Activated B cell treated with CpG ODN at 0.5 μM for 24 hours (primary cell): ENCODE measurements around the gene NBPF1. TPM values are rescaled to one million over a fixed set of nuclear protein-coding genes. Genes with fewer than 3 reads are reported as not detected.
"Not testable (repeated sequence)": the region's sequence is repeated elsewhere in the genome, so short reads cannot be mapped to it uniquely, and the experiment has no call there.

Experiments
- ATAC-seq: fragments of 200-7000 bp; cut with Tn5 transposase; one replicate; pipeline ENCODE4 v1.10.0; 2021; ENCODE audit warnings: low read depth, mild to moderate bottlenecking, moderate library complexity
- CTCF ChIA-PET: fragments of 350-600 bp; sonication (Branson Sonifier 250); formaldehyde crosslinking; loops from one replicate; lab custom pipeline; 2021; ENCODE audit warnings: antibody characterized with exemption; lab: Charles Lee
- POLR2A ChIA-PET: fragments of 350-600 bp; sonication (Branson Sonifier 250); formaldehyde crosslinking; loops from one replicate; lab custom pipeline; 2021; ENCODE audit warnings: antibody characterized with exemption; lab: Charles Lee
- DNase-seq: peaks from one replicate; pipeline ENCODE4 v3.0.0; 2022
- H3K27ac Mint-ChIP-seq: one replicate; pipeline ENCODE4 v1.8.0; 2020; ENCODE audit warnings: mixed read lengths
- H3K27me3 Mint-ChIP-seq: one replicate; pipeline ENCODE4 v1.8.0; 2021; ENCODE audit warnings: mixed read lengths
- H3K36me3 Mint-ChIP-seq: one replicate; pipeline ENCODE4 v1.8.0; 2021; ENCODE audit warnings: low read depth, mixed read lengths
- H3K4me1 Mint-ChIP-seq: one replicate; pipeline ENCODE4 v1.8.0; 2021; ENCODE audit warnings: mixed read lengths
- H3K4me3 Mint-ChIP-seq: one replicate; pipeline ENCODE4 v1.8.0; 2020; ENCODE audit warnings: mild to moderate bottlenecking, mixed read lengths
- H3K9me3 Mint-ChIP-seq: one replicate; pipeline ENCODE4 v1.8.0; 2020; ENCODE audit warnings: mixed read lengths
- CTCF ChIP-seq: fragments of 200-600 bp; IDR thresholded peaks from one replicate; pipeline ENCODE4 v1.8.0; 2022; ENCODE audit warnings: antibody characterized with exemption, mild to moderate bottlenecking
- intact Hi-C: fragments of 100-400 bp; cut with micrococcal nuclease; formaldehyde crosslinking; loops from one replicate; pipeline ENCODE4 v1.15.1; 2024
- total RNA-seq: library from RNA; stranded (reverse); gene quantifications from 2 replicates; pipeline ENCODE4 v1.2.3, GENCODE V29; 2022

Gene NBPF1
- total RNA-seq, 1 donor from 2014 or later = 20.2 TPM

GRCh38 chr1:16605213-16605525 is 8.2 kb downstream of the NBPF1 start:
- POLR2A ChIA-PET = no interaction called here
- no peaks in the 10 kb centered on the region for H3K27me3 Mint-ChIP-seq
- ATAC-seq = no peak
- H3K27ac Mint-ChIP-seq = no peak overlapping the region
- intact Hi-C loops = no loop called here
- CTCF ChIA-PET = interaction anchor here (0.8 kb wide), 1 partner anchor 16 kb away, joined by 3 read pairs; no protein-coding TSS in a partner anchor
- no peak overlapping the region for H3K4me3 Mint-ChIP-seq
- no peaks in the 10 kb centered on the region for H3K9me3 Mint-ChIP-seq
- no peaks in the 10 kb centered on the region for H3K4me1 Mint-ChIP-seq
- TF ChIP-seq CTCF = no peak
- no peak for DNase-seq
- H3K36me3 Mint-ChIP-seq = no peaks in the 10 kb centered on the region

- H3K27me3 Mint-ChIP-seq, H3K9me3 Mint-ChIP-seq, H3K27ac Mint-ChIP-seq, H3K4me3 Mint-ChIP-seq, H3K4me1 Mint-ChIP-seq, H3K36me3 Mint-ChIP-seq, DNase-seq, POLR2A ChIA-PET, intact Hi-C loops, ATAC-seq: not testable (repeated sequence)
- CTCF ChIA-PET = interaction anchor here (0.8 kb wide), 1 partner anchor 16 kb away, joined by 3 read pairs; no protein-coding TSS in a partner anchor
These were observed 8.7 kb downstream of the NBPF1 start for GRCh38 chr1:16604514-16605212.

DNA sequence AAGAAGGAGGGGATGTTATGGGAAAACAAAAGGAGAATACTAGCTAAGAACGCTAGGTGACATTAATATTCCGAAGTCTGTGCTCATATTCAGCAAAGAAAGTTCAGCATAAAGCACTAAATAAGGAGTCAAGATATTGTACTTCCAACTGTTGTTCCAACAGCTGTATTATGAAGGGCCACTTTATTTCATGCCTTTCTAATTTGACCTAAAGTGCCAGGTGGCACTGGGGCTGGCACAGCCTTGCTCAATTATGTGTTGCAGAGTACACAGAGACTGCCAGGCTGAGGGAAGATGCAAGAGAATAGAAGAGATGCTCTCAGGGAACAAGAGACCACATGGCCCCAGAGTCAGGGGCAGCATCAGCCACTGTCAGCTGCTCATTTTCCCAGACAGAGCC is 9.7 kb downstream of the NBPF1 start:
- H3K9me3 Mint-ChIP-seq, DNase-seq, ATAC-seq, H3K36me3 Mint-ChIP-seq, H3K4me1 Mint-ChIP-seq, H3K4me3 Mint-ChIP-seq, H3K27me3 Mint-ChIP-seq, intact Hi-C loops, H3K27ac Mint-ChIP-seq: not testable (repeated sequence)
- ChIA-PET POLR2A (interaction anchor here (1.4 kb wide), 1 partner anchor 17 kb away, joined by 4 read pairs; no protein-coding TSS in a partner anchor), CTCF (interaction anchor here (1.8 kb wide), 1 partner anchor 21 kb away, joined by 5 read pairs; no protein-coding TSS in a partner anchor)

DNA sequence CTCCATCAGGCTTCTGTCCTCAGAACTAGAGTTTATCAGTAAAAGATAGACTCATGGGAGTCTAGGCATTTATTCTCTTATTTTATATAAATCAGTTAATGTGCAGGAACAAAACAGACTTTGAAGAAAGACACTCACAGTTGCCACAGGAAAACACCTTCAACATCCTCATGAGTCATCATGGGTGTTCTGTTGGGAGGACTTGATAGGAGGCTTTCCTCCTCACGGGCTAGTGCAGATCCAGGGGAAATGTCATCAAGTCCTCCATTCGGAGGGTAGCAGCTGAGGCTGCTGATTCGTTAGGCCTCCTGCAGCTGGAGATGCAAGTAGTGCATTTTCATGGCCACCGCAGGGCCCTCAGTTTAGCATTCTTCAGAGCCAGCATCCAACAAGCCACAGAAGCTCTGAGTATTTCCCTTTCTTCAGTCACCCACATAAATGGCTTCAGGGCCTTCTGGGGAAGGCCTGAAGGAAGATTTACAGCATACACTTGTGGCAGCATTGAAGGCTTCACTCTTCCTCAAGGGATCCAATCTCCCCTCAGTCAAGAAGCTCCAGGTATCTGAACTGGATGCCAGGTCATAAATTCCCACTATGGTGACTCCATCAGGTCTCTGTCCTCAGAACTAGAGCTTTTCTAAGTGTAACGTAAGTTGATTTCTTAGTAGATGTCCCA is 10.9 kb downstream of the NBPF1 start:
- H3K4me1 Mint-ChIP-seq, ATAC-seq, H3K9me3 Mint-ChIP-seq, H3K27ac Mint-ChIP-seq, DNase-seq, intact Hi-C loops, H3K27me3 Mint-ChIP-seq, H3K36me3 Mint-ChIP-seq, H3K4me3 Mint-ChIP-seq: not testable (repeated sequence)
- CTCF ChIA-PET = interaction anchor here (1.8 kb wide), 1 partner anchor 22 kb away, joined by 5 read pairs; no protein-coding TSS in a partner anchor
- POLR2A ChIA-PET = interaction anchor here (1.4 kb wide), 1 partner anchor 18 kb away, joined by 4 read pairs; no protein-coding TSS in a partner anchor

DNA sequence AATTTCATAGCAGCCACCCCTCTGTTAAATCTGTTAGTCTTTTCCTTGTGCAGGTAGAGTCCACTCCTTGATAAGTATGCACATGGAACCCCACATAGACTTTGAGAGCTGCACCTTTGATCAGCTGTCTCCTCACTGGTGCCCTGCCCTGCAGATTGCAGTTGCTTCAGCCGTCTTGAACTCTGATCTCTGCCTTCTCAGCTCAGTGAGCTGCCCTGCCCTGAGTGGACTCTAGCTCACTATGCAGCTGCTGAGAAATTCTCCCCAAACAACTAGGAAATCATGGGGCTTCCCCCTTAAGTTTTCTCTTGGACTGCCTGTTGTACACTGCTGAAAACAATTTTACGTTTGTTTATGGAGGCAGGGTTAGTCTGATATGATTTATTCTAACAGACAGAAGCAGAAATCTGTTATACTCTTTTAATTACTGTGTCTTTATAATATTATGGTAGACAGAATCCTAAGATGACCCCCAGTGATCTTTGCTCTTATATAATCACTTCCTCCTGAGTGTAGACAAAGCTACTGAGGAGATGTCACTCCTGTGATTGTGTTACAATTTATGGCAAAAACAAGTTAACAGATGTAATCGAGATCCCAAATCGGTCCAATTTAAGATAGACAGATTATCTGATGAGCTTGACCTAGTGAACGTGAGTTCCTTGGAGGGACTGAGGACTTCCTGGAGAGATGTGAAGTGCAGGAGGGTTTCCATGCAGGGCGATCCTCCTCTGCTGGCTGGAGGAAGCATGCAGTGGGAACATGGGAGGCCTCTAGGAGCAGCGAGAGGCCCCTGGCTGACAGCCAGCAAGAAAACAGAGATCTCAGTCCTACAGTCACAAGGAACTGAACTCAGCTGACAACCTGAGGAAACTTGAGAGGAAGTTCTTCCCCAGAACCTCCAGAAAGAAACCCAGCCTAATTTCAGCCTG is 12.2 kb downstream of the NBPF1 start:
- H3K36me3 Mint-ChIP-seq, H3K4me3 Mint-ChIP-seq, DNase-seq, intact Hi-C loops, H3K4me1 Mint-ChIP-seq, H3K27ac Mint-ChIP-seq, H3K27me3 Mint-ChIP-seq, H3K9me3 Mint-ChIP-seq, ATAC-seq: not testable (repeated sequence)
- POLR2A ChIA-PET = interaction anchor here (0.5 to 0.6 kb wide), 2 partner anchors 220 to 290 kb away, joined by 3 to 4 read pairs; no protein-coding TSS in a partner anchor
- CTCF ChIA-PET = interaction anchor here (1.1 to 1.4 kb wide), 2 partner anchors 21 to 24 kb away, joined by 3 read pairs; no protein-coding TSS in a partner anchor

GRCh38 chr1:16599326-16599725 is 14.0 kb downstream of the NBPF1 start:
- DNase-seq, intact Hi-C loops, H3K9me3 Mint-ChIP-seq, POLR2A ChIA-PET, H3K27me3 Mint-ChIP-seq, CTCF ChIA-PET, ATAC-seq, H3K4me1 Mint-ChIP-seq, H3K4me3 Mint-ChIP-seq, H3K36me3 Mint-ChIP-seq, H3K27ac Mint-ChIP-seq: not testable (repeated sequence)

DNA sequence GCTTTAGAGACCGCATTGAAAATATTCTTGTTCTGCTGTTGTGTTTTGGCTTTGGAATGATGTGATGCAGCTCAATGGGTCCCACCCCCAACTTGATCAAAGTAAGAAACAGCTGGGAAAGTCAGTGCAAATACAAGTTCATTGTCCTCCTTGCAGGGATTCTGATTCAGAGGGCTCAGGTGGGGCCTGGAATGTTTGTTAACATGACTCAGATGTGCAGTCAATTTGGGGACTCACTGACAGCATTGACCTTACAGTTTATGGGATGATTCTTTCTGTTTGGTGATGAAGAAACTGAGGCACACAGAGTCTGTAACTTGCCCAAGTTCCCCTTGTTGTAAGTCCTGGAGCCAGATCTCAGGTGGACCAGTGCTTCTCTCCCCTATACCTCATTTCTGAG is 18.1 kb downstream of the NBPF1 start:
- CTCF ChIA-PET = not testable (repeated sequence)

DNA sequence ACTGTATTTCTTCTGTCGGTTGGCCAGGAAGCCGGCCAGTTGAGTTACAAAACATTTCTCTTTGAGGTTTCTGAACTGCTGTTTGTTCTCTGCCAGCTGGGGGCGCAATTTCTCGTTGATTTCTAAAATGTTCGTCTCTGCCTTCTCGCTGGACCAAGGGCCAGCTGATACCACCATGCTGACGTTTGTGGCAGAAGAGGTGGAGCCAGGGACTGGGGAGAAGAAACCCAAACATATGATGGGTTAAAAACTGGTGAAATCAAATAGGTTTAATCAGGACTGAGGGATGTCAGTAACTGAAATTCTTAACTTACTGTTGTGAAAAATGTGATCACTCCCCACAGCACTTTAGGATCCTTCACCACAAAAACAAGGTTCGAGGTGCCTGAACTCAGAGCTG is 21.5 kb downstream of the NBPF1 start:
- H3K27me3 Mint-ChIP-seq, DNase-seq, H3K27ac Mint-ChIP-seq, H3K4me3 Mint-ChIP-seq, POLR2A ChIA-PET, H3K36me3 Mint-ChIP-seq, H3K4me1 Mint-ChIP-seq, intact Hi-C loops, H3K9me3 Mint-ChIP-seq, ATAC-seq, CTCF ChIA-PET: not testable (repeated sequence)

More for the DNA sequence above, 18.1 kb downstream of the NBPF1 start:
- H3K4me3 Mint-ChIP-seq, DNase-seq, intact Hi-C loops, POLR2A ChIA-PET, H3K27me3 Mint-ChIP-seq, H3K9me3 Mint-ChIP-seq, ATAC-seq, H3K4me1 Mint-ChIP-seq, H3K36me3 Mint-ChIP-seq, H3K27ac Mint-ChIP-seq: not testable (repeated sequence)

DNA sequence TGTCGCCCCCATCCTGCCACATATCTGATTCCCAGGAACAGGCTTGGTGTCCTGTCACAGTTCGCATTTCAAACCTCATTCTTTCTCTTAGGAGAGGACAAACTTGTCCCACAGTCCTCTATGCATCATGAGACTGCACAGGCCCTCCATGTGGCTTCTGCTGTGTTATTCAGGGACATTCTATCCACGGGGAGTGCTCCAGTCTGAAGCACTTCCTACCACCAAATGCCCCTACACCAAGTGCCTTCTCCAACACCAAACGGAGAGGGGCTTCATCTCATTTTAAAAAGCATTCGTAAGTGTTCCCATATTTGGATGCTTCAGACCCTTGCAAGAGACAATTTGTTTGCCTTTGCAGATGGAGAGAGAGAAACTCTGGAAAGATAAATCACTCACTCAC is 25.3 kb downstream of the NBPF1 start:
- POLR2A ChIA-PET, CTCF ChIA-PET, H3K4me3 Mint-ChIP-seq, H3K27ac Mint-ChIP-seq, H3K4me1 Mint-ChIP-seq, H3K27me3 Mint-ChIP-seq, H3K9me3 Mint-ChIP-seq, DNase-seq, ATAC-seq, intact Hi-C loops: not testable (repeated sequence)
- peaks cover 12% of the 10 kb centered on the region for H3K36me3 Mint-ChIP-seq

DNA sequence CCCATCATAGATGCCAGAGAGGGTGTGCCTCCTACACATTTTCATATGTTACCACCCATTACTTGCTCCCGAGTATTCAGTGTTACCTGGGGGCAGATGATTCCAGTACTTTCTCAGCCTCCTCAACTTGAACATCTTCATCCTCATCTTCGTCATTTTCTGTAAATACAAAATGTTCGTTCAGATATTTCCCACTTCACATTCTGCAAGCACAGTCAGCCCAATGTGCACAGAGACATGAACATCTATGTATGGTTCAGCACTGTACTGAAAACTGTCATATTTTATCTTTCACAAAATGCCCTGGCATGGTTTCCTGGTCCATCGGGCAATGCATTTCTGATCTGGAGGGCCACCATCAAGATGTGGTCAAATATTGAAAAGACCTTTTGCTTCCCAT is 25.7 kb downstream of the NBPF1 start:
- ATAC-seq, CTCF ChIA-PET, H3K9me3 Mint-ChIP-seq, H3K27ac Mint-ChIP-seq, intact Hi-C loops, DNase-seq, H3K27me3 Mint-ChIP-seq, H3K4me1 Mint-ChIP-seq, H3K4me3 Mint-ChIP-seq, POLR2A ChIA-PET: not testable (repeated sequence)
- H3K36me3 Mint-ChIP-seq = peaks cover 12% of the 10 kb centered on the region
